HG03108 (cell line): ENCODE results near the gene KIAA2012.

Experiments used
- ATAC-seq: cut with Tn5 transposase; IDR thresholded peaks from one replicate; pipeline ENCODE4 v1.9.1; 2021; ENCODE audit warnings: moderate library complexity; ENCODE audit not compliant: unreplicated experiment

KIAA2012 gene

GRCh38 chr2:202042444-202042843 lies 30.6 kb upstream of the KIAA2012 start:
- no peak for ATAC-seq

- no peak for ATAC-seq
Measured at GRCh38 chr2:202043475-202043874, 29.6 kb upstream of the KIAA2012 start.

DNA sequence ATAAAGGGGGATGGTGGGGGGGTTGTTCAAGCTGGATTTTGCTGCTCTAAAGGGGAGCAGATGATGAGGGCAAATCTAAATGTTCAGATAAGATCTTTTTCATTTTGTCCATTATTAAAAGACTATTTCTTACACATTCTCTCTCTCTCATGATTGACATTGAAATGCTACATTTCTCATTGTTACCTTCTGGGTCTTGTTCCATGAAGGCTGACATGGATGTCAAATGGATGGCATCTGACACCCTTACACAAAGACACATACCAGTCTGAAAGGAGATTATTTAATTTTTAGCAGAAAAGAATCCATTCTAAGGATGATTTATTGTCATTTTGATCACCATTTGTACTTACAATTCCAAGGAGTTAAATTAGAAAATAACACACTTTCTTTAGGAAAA lies 28.3 kb upstream of the KIAA2012 start:
- ATAC-seq, result no peak

DNA sequence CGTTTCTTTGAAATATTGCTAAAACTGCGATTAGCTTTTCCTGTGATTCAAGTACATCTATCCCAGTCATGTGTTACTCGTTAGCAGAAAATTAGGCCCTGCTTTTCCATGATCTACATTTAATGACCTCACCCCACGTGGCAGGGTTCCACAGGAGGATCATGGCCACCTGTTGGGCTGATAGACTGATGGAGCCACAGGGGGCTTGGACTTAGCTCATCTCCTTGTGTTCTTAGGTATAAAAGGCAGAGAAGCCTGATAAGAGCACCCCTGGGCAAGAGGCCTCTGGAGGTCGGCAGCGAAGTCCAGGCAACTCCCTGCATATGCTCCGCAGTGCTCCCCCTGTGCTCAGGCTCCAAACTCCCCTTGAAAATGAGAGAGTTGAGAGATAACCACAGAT lies 26.5 kb upstream of the KIAA2012 start:
- no peak for ATAC-seq

DNA sequence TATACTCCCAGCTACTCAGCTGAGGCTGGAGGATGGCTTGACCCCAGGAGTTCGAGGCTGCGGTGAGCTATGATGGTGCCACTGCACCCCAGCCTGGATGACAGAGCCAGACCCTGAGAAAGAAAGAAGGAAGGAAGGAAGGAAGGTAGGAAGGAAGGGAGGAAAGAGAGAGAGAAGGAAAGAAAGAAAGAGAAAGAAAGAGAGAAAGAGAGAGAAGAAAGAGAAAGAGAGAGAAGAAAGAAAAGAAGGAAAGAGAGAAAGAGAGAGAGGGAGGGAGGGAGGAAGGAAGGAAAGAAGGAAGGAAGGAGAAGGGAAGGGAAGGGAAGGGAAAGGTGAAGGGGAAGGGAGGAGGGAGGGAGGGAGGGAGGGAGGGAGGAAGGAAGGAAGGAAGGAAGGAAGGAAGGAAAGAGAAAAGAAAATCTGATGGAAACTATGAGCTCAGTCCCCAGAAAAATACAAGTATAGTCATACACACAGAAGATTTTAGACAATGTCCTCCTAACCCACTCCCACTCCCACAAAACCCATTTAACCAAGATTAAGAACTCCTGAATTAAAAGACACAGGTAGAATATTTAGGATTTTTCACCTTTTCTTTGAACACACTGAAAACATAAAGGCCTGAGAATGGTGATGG lies 23.8 kb upstream of the KIAA2012 start:
- ATAC-seq, result no peak

DNA sequence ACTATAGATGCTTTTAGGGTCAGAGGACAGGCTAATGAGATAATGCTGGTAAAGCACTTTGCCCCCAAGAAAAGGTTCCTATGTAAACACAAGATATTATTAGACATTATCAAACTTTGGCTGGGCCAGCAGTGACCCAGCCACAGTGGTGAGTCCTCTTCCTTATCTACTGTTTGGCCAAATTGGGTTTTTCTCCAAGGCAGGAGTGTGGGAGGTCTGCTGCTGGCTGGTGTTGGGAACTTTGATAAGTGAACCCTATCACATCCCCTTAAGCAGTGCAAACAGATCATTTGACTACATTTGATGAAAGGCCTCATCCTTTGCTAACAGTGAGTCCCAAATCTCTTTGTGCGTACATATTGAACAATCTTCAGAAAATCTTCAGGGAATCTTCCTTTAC lies 23.2 kb upstream of the KIAA2012 start:
- no peak for ATAC-seq

DNA sequence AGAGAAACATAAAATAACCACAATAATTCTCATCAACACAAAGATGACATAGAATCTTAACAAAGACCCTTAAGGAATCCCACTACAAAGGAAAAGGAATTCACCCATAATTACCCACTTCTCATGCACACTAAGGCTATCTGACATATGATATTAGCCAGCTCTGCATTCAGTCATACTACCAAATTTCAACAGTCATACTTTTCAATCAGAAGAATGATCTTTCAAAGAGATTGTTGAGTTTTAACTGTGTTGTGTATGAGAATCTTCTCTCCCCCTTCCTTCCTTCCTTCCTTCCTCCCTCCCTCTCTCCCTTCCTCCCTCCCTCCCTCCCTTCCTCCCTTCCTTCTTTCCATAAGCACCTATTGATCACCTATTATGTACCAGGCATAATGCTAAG lies 22.4 kb upstream of the KIAA2012 start:
- no peak for ATAC-seq

DNA sequence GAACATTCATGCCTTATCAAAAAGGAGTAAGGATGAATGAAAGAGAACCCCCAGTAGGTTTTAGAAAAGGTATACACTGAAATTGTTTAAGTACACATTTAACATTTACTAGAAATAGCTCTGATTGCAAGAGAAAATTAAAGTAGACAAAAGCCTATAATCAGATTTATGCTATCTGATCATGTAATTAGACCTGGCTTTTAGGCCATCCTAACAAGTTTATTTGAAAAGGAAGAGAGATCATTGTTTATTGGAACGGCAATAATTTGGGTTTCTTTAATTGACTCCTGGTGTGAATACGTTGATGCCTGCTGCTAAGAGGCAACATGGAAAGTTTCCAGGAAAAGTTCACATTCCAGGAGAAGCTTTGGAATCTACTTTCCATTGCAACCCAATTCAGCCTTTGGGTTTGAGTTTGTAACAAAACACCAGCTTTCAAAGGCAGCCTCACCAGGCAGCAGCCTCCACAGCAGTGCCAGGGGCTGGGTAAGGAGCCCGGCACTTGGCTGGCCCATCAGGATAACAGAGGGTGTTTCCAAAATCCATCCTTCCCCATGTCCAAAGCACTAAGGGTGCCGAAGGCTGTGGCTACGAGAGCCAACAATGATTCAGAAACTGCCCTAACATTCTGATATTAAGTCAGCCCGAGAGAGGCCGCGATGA lies 21.4 kb upstream of the KIAA2012 start:
- ATAC-seq, result no peak

GRCh38 chr2:202052235-202052634 lies 20.8 kb upstream of the KIAA2012 start:
- no peak for ATAC-seq

DNA sequence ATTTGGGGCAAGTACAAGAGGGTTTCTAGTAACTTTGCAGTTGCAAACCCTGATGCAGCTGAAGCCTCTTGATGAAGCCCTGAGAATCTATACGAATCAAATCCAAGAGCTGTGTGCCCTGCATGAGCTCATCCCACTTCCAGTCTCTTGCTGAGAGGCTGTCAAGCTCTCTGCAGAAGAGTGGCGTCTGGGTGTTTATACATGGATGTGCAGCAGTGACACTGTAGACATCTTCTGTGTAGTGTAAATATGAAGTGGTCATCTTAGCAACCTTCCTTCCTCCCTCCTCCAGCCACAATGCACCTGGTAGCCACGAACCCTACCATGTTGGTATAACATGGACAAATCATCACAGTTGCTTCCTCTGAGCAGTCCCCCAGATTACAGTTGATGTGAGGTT lies 18.4 kb upstream of the KIAA2012 start:
- no peak for ATAC-seq

DNA sequence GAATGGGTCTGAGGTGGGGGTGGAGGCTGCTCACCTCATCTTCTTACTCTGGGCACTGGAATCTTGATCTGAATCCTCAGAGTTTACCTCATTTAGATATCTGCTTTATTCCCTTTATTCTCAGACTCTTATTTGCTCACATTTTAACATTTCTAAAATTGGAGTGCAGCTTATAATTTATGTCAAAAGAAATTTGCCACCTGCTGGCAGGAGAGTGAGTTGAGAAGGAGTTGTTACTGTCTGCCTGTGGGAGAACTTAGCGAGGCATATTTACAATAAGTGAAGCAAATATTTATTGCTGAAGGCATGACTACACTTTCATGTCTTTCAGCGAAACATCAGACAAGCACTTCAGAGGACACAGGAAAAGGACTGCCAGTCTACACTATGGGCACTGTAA lies 16.4 kb upstream of the KIAA2012 start:
- no peak for ATAC-seq

DNA sequence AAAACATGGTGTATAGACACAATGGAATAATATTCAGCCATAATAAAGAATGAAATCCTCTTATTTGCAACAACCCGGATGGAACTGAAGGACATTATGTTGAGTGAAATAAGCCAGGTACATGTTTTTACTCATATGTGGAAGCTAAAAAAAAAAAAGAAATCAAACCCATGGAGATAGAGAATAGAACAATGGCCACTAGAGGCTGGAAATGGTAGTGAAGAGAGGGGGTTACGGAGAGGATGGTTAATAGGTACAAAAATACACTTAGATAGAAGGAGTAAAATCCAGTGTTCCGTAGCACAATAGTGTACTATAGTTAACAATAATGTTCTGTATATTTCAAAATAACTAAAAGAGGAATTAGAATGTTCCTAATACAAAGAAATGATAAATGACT lies 12.8 kb upstream of the KIAA2012 start:
- no peak for ATAC-seq

DNA sequence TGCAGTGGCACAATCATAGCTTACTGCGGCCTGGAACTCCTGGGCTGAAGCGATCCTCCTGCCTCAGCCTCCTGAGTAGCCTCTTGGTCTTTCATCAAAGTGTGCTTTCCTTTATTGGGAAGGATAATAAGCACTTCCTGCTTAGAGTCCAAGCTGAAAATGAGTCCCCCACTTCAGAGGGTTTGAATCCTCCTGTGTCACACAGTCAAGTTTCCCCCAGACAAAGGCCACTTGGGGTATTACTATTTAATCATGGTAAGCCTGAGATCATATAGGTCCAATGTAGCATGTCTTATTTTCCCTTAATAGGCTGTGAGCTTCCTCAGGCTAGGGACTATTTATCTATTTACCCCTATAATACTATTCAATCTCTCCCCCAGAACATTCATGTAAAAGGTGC lies 11.4 kb upstream of the KIAA2012 start:
- no peak for ATAC-seq

DNA sequence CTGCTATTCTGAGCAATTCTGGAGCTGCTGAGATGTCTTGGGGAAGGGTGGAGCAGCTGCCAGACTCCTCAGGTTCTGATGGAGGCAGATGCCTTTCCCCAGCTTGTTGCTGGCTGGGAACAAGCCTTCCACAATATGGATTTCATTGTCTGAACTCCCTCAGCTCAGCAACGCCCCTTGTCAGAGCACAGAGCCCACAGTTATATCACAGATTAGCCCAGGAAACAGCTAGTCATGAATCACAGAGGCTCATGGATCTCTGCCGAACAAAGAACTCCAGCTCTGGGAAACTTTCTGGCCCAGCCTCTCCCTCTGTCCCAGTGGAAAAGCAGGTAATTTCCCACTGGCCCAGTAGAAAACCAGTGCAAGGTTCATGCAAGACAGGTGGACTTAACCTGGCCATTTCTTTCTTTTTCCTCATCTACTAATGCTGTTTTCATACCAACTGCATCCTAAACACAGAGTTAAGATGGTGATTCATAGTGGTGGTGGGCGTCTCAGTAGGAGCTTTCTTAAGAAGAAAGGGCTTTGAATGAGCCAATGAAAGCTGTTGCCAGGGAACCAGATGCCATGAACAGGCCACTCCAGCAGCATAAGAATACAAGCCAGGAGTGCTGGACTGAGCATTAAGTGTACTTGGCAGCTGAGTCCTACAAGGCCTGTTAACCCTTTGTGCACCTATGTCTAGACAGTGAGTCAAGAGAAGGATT lies 8.7 kb upstream of the KIAA2012 start:
- no peak for ATAC-seq

- no peak for ATAC-seq
Measured at GRCh38 chr2:202064881-202065230, 8.2 kb upstream of the KIAA2012 start.

DNA sequence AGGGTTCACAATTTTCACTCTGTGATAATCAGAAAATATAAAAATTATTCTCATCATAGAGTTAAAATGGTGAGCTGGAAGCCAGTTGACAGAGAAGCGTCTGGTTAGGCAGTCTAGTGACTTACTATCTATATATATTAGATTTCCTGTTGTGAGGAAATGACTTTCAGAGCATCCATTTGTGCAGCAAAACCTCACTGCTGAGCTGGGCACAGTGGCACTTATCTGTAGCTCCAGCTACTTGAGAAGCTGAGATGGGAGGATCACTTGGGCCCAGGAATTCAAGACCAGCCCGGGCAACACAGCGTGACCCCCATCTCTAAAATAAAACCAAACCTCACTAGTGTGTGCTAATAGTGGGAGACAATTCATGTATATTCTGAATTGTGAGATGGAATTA lies 7.2 kb upstream of the KIAA2012 start:
- no peak for ATAC-seq

GRCh38 chr2:202066875-202067274 lies 6.2 kb upstream of the KIAA2012 start:
- ATAC-seq, result no peak

- no peak for ATAC-seq
Measured at GRCh38 chr2:202067589-202067988, 5.5 kb upstream of the KIAA2012 start.

- ATAC-seq, result no peak
Measured at GRCh38 chr2:202069170-202070067, 3.6 kb upstream of the KIAA2012 start.

DNA sequence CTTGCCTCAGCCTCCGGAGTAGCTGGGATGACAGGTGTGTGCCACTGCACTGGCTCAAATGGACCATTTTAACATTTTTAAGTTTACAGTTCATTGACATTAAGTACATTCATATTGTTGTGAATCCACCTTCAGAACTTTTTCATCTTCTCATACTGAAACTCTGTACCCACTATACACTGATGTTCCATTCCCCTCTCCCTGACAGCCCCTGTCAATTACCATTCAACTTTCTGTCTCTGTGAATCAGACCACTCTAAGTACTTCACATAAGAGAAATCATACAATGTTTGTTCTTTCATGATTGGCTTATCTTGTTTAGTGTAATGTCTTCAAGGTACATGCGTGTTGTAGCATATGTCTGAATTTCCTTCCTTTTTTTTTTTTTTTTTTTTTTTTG lies 1.9 kb upstream of the KIAA2012 start:
- no peak for ATAC-seq

DNA sequence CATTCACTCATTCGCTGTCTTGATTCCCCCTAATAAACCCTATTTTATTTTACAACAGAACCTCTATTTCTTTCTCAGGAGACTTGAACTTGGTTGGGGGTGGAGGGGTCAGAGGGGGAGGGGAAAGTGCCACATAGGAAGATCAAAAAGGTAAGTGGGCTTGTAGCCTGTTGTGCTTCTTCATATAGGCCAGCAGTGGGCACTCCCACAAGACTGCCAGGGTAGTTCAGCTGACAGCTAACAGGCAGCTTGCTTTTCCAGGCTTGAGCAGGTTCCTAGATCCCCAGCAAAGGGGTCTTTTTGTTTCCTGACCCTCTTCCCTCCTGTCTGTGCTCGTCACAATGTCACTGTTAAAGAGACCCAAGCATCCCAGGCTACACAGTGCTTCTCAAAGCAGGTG lies 829 bp upstream of the KIAA2012 start:
- ATAC-seq, result no peak
